GM19035 (cell line): Measurements from ENCODE around the gene ADCY7.

ENCODE experiments used
- ATAC-seq: cut with Tn5 transposase; IDR thresholded peaks from one replicate; pipeline ENCODE4 v1.9.1; 2021; ENCODE audit not compliant: unreplicated experiment

The ADCY7 gene

DNA sequence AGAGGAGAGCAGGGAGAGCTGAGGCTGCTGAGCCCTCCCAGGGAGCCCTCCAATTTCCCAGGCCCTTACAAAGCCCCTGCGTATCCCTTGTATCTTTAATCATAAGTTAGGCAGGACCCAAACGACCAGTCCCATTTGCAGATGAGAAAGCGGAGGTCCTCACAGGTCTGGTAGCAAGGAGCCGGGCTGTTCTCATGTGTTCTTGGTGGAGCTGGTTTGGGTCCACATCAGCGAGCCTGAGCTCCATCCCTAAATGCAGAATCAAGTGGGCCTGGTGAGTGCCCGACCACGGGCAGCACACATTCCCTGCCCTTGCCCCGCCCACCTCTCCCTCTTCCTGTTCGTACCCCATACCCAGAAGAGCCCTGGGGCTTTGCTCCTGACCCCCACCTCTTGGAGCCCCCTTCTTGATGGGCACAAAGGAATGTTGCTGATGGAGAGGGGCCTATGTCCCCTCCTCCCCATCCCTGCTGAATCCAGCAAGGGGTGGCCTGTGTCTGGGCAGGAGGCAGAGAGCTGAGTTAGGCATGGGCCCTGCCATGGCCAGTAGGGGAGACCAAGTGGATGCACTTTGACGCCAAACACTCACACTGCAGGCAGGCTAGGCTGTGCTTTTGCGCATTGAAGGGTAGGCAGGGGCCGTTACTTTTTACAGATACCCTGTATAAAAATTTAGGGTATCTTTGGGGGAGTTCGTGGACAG lies 18.3 kb upstream of the ADCY7 start:
- no peak for ATAC-seq

DNA sequence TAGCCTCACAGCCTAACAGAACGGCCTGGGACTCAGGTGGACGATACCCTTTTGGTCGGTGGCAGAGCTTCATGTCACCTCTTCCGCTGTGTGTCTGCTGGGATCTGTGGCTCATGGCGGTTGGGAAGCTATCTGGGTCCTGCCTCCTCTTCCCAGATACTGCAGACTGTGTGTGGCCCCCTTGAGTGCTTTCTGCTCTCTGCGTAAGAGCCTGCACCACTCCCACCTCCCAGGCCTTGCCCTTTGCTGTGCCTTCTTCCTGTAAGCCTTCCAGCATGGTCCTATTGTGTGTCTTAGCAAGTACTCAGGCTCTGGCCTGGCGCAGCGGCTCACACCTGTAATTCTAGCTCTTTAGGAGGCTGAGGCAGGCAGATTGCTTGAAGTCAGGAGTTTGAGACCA lies 17.5 kb upstream of the ADCY7 start:
- ATAC-seq: no peak

- ATAC-seq: no peak
Measured at GRCh38 chr16:50251375-50252081, 14.8 kb upstream of the ADCY7 start.

DNA sequence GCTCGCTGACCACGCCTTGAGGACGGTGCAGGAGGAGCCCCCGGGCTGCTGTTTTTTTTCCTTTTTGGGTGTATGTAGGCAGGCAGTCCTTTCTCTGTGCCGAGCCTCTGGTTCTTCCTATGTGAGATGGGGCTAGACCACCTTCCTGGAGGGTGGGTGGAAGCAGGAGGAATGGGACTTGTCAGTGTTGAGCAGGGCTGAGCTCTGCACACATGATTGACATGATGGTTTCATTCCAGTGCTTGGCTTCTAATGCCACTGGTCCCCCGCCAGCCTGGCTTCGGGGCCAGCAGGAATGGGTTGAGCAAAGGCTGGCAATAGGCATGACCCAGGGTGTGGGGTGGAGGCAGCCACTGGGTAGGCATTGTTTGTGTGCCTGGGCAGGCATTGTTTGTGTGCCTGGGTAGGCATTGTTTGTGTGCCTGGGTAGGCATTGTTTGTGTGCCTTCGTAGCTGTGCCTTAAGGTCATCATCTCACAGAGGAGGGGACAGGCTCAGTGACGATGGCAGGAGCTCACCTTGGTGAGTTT lies 14.2 kb upstream of the ADCY7 start:
- ATAC-seq: no peak

DNA sequence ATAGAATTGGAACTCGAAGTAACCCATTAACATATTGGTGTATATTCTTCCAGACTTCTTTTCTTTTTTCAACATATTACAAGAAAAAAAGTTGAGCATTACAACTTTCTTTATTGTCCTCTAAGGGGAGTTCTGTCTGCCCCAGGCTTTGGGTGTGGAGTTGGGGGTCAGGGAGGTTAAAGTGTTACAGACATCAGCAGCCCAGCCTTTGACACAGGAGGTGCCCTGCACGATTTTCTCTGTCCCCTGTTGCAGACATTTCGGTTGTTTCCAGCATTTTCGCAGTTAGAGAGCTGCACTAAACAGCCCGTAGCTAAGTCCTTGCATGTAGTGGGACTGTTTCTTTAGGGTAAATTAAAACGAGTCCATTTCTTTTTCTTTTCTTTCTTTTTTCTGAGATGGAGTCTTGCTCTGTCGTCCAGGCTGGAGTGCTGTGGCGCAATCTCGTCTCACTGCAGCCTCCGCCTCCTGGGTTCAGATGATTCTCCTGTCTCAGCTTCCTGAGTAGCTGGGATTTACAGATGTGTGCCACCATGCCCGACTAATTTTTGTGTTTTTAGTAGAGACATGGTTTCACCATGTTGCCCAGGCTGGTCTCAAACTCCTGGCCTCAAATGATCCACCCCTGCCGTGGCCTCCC lies 13.4 kb upstream of the ADCY7 start:
- ATAC-seq: no peak

DNA sequence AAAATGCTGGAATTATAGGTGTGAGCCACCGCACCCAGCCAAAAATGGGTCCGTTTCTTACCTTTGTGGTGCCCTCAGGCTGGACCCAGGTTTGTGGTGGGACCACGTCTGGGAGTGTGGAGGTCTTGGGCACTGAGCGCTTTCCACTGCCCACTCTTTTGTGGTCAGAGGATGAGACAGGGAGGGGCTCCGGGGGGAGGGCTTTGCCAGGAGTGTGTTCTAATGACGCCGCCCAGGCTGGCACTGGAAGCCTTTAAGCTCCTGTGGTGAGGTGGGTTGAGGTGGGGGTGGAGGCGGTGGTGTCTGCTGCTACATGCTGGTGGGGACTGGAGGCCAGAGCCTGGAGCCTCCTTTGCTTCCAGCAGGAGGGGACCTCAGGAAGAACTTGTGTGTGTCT lies 12.8 kb upstream of the ADCY7 start:
- no peak for ATAC-seq

GRCh38 chr16:50254072-50254471 lies 12.3 kb upstream of the ADCY7 start:
- ATAC-seq: no peak

DNA sequence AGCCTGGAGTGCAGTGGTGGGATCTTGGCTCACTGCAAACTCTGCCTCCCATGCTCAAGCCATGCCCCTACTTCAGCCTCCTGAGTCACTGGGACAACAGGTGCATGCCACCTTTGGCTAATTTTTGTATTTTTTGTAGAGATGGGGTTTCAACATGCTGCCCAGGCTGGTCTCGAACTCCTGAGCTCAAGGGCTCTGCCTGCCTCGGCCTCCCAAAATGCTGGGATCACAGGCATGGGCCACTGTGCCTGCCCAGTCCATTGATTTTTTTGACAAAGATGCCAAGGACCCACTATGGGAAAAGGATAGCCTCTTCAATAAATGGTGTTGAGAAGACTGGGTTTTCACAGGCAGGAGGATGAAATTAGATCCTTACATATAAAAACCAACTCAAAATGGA lies 10.8 kb upstream of the ADCY7 start:
- ATAC-seq: no peak

DNA sequence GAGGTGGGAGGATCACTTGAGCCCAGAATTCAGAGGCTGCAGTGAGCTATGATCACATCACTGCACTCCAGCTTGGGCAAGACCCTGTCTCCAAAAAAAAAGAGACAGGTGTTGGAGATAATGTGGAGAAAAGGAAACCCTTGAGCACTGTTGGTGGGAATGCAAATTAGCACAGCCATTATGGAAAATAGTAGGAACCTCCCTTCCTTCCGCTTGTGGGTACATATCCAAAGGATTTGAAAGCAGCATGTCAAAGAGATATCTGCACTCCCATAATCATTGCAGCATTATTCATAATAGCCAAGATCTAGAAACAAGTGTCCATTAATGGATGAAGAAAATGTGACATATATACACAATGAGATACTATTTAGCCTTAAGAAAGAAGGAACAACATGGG lies 9.7 kb upstream of the ADCY7 start:
- no peak for ATAC-seq

GRCh38 chr16:50257876-50258275 lies 8.5 kb upstream of the ADCY7 start:
- ATAC-seq: no peak

- no peak for ATAC-seq
Measured at GRCh38 chr16:50259334-50260205, 6.8 kb upstream of the ADCY7 start.

DNA sequence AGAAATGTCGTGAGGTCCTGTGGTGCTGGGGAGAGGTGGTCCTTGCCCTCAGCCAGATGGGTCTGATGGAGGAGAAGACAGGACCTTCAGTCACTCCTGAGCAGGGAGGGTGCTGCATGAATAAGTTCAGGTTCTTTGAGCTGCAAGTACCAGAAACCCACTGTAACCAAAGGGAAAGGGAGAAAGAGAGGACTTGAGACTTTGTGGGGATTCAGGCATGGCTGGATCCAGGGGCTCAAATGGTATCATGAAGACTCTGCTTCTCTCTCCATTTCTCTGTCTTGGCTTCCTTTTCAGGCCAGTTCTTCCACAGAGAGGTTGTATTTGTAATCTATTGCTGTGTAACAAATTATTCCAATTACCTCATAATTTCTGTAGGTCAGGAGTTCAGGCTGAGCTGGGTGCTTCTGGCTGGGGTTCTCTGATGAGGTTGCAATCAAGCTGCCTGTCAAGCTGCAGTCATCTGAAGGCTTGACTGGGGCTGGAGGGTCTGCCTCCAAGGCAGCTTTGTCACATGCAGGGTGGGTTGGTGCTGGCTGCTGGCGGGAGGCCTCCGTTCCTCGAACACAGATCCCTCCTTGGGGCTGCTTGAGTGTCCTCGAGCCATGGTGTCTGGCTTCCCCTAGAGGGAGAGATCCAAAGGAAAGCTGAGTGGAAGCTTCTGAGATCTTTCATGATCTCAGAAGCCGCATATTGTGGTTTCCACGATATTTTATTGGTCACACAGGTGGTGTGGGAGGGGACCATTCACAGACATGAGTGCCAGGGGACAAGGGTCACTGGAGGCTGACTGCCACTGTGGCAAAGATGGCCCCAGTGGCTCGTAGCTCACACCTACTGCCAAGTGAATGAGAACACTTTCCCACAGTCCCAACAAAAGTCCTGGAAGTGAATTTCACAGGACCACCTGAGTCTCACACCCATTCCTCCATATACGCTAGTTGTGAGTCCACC lies 5.9 kb upstream of the ADCY7 start:
- no peak for ATAC-seq

DNA sequence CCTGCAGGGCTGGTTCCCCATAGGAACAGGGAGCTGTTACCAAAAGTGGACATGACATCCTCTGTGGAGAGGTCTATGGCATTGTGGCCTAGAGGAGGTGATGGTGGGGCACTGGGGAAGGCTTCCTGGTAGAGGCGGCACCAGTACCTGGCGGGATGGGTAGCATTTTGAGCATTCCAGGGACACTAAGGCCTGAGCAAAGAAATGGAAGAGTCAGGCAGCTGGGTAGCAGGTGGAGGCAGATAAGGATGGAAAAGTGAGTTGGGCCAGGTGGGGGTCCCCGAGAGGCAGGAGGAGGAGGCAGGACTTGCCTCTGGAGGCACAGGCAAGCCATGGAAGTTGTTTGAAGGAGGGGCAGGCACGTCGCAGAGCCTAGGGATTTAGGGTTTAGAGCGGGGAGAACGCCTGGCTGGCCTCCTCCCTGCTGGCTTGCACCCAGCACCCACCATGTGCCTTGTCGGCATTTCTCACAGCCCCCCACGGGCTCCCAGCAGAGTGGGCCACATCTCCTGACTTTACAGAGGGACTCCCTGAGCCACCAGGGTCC lies 5.1 kb upstream of the ADCY7 start:
- no peak for ATAC-seq

- no peak for ATAC-seq
Measured at GRCh38 chr16:50261707-50262235, 4.6 kb upstream of the ADCY7 start.

DNA sequence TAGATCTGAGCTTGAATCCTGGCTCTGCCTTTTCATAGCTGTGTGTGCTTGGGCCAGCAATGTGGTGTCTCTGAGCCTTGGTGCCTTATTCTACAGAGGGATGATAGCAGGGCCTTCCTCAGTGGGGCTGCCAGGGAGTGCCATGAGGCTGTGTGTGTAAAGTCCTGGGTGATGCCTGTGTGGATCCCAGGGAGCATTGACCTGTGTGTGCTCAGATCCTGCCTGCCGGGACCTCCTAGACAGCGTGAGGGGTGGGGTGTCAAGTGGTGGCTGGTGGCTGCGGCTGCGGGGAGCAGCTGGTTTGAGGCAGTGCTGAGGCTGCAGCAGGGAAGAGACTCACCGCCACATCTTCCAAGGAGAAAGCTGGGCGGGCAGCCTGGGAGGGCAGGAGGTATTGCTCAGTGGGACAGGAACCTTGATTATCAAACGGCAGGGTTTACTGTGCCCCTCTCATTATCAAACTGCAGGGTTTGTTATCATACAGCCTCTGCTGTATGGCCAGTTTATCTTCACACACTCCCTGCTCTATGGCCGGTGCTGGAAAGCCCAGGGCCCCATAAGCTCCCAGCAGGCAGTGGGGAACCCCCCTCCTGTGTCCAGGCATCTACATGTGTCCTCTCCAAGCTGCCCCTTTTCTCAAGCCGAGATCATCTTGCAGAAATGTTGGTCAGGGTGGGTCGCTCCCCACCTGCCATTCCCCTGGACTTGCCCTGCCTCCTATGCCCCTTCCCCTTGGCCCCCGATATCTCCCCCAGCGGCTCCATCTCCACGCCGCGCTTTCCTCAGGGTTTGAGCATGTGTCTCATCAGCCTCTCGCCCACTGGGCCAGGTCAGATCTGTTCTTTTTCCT lies 3.1 kb upstream of the ADCY7 start:
- no peak for ATAC-seq

DNA sequence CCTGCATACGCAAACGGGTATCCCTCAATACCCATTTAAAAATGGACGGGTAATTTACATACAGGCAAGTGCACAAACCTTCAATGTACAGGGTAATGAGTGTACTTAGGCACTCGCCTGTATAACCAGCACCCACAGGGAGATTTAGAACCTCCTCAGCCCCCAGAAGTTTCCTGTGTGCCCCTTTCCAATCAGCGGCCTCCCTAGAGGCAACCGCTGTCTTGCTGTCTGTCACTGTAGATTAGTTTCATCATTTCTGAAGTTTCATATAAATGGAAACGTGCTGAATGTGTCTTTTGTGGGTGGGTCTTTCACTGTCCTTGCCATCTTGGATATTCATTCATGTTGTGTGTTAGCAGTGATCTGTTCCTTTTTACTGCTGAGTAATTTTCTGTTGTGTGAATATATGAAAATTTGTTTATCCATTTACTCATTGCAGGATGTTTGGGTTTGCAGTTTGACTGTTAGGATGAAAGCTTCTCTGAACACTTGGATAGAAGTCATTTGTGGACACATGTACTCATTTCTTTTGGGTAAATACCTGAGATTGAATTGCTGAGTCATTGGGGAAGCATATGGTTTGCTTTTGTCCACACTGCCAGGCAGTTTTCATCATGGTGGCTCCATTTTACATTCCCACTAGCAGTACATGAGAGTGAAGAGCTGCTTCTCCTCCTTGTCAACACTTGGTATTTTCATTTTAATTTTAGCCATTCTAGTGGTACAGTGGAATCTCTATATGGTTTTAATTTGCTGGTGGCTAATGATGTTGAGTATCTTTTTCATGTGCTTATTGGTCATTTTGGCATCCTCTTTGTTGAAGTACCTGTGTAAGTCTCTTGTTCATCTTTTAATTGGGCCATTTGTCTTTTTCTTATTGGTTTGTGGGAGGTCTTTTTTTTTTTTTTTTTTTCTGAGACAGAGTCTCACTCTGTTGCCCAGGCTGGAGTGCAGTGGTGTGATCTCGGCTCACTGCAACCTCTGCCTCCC lies 2.1 kb upstream of the ADCY7 start:
- ATAC-seq: no peak

GRCh38 chr16:50265260-50265659 lies 1.1 kb upstream of the ADCY7 start:
- no peak for ATAC-seq
